K562 (cell line): ENCODE results near the gene CACNA1E. TPM values are rescaled to one million over a fixed set of nuclear protein-coding genes. Genes with fewer than 3 reads are reported as not detected.

Experiments used
- ATAC-seq: fragments of 200-7000 bp; cut with Tn5 transposase; 3 replicates; pipeline ENCODE4 v1.9.1; 2020; ENCODE audit warnings: moderate library complexity
- BruUV-seq: library from RNA; stranded (reverse); fragments of 400-500 nt; replicated peaks from 2 replicates; lab custom pipeline; 2021; lab: Mats Ljungman, UMichigan
- CTCF ChIA-PET: fragments of 300-600 bp; formaldehyde crosslinking; extraction: SDS; loops from one replicate; lab custom pipeline; 2021; ENCODE audit warnings: low intra/inter-chr PET ratio; lab: Yijun Ruan, JAX
- POLR2A ChIA-PET: fragments of 300-600, 350-650 bp; sonication (Branson Sonifier 250); formaldehyde crosslinking; extraction: SDS; loops from one replicate; lab custom pipeline; 2021; ENCODE audit warnings: antibody characterized with exemption, inconsistent platforms; lab: Yijun Ruan, JAX
- DNase-seq, 4 experiments: peaks; one replicate each; pipeline versions ENCODE4 v3.0.0 to v3.0.0-alpha.2; 2011 to 2018; ENCODE audit warnings: low spot score in 3 of 4, mixed read lengths in 3 of 4; ENCODE audit errors: extremely low read depth in 1 of 4
- FAIRE-seq: peaks from 2 replicates; lab custom pipeline; 2011; peaks lifted over from hg19 to GRCh38; lab: Jason Lieb, UNC
- H2AFZ ChIP-seq: 2 replicates; pipeline ENCODE4 v1.6.0; 2011; ENCODE audit warnings: low read depth, low read length, control low read depth, inconsistent platforms
- H3K27ac ChIP-seq: fragments of 200-600 bp; 3 replicates; pipeline ENCODE4 v1.8.0; 2011; ENCODE audit warnings: low read depth, mild to moderate bottlenecking, control low read depth, inconsistent platforms, low read length, moderate library complexity, mixed read lengths; ENCODE audit errors: extremely low read depth
- H3K27me3 ChIP-seq, 2 experiments: fragments of 300-600 bp in 1 of 2; 2 replicates in 1 of 2; 3 replicates in 1 of 2; pipeline versions ENCODE4 v1.6.0 to v1.8.0; 2011; ENCODE audit warnings: inconsistent platforms in 2 of 2, low read length in 2 of 2, mild to moderate bottlenecking in 1 of 2, mixed read lengths in 1 of 2, moderate library complexity in 1 of 2; ENCODE audit not compliant: control insufficient read depth in 2 of 2, insufficient read depth in 2 of 2
- H3K36me3 ChIP-seq: fragments of 300-600 bp; 3 replicates; pipeline ENCODE4 v1.8.0; 2011; ENCODE audit warnings: mild to moderate bottlenecking, low read length, inconsistent platforms; ENCODE audit not compliant: control insufficient read depth, insufficient read depth
- H3K4me1 ChIP-seq, 2 experiments: fragments of 200-600 bp in 1 of 2; replicated peaks in 1 of 2; 2 replicates in 1 of 2; 3 replicates in 1 of 2; pipeline versions ENCODE4 v1.5.1 to v1.8.0; 2011; ENCODE audit warnings: inconsistent platforms in 2 of 2, low read length in 2 of 2, mild to moderate bottlenecking in 1 of 2, mixed read lengths in 1 of 2, moderate library complexity in 1 of 2; ENCODE audit not compliant: control insufficient read depth in 2 of 2, insufficient read depth in 2 of 2
- H3K4me2 ChIP-seq: 2 replicates; pipeline ENCODE4 v1.6.1; 2011; ENCODE audit warnings: low read length, control low read depth, inconsistent platforms, mixed read lengths; ENCODE audit not compliant: insufficient read depth
- H3K4me3 ChIP-seq: fragments of 200-600 bp; sonication (generic), shearing (Covaris generic); 2 replicates; pipeline ENCODE4 v1.5.1; 2016; ENCODE audit warnings: control low read depth, inconsistent platforms
- H3K79me2 ChIP-seq: fragments of 200-600 bp; 3 replicates; pipeline ENCODE4 v1.8.0; 2011; ENCODE audit warnings: low read length, inconsistent platforms; ENCODE audit not compliant: control insufficient read depth, insufficient read depth
- H3K9ac ChIP-seq, 2 experiments: 2 replicates each; pipeline versions ENCODE4 v1.6.0 to v1.6.1; 2011; ENCODE audit warnings: low read depth in 2 of 2, low read length in 2 of 2, control low read depth in 1 of 2, inconsistent platforms in 1 of 2, mild to moderate bottlenecking in 1 of 2, mixed read lengths in 1 of 2; ENCODE audit not compliant: insufficient read depth in 1 of 2
- H3K9me1 ChIP-seq: one replicate; pipeline ENCODE4 v1.6.0; 2011; ENCODE audit warnings: inconsistent platforms, mild to moderate bottlenecking, low read length, moderate library complexity; ENCODE audit not compliant: control insufficient read depth, insufficient read depth
- H3K9me3 ChIP-seq: replicated peaks from 2 replicates; pipeline ENCODE4 v1.5.1; 2011; ENCODE audit warnings: low read depth, low read length, inconsistent platforms; ENCODE audit not compliant: control insufficient read depth, insufficient read depth
- H4K20me1 ChIP-seq: replicated peaks from 2 replicates; pipeline ENCODE4 v1.6.1; 2011; ENCODE audit warnings: low read length, inconsistent platforms, mixed read lengths; ENCODE audit not compliant: control insufficient read depth, insufficient read depth
- MCM5 ChIP-seq: fragments of 450-650 bp; IDR thresholded peaks from 2 replicates; pipeline ENCODE4 v1.6.1; 2016; ENCODE audit warnings: low read depth
- RBM22 ChIP-seq: fragments of 200-400 bp; formaldehyde crosslinking; IDR thresholded peaks from 2 replicates; pipeline ENCODE4 v1.6.1; 2018; ENCODE audit warnings: low read length, low read depth; ENCODE audit not compliant: poor library complexity, severe bottlenecking
- RUNX1 ChIP-seq: sonication (generic); IDR thresholded peaks from 2 replicates; pipeline ENCODE4 v1.6.1; 2016; ENCODE audit warnings: antibody characterized with exemption, low read depth
- ZNF121 ChIP-seq: sonication (generic); formaldehyde crosslinking; conservative IDR thresholded peaks from 2 replicates; pipeline ENCODE4 v1.8.0; 2022; ENCODE audit warnings: missing genetic modification reagents
- ZNF347 ChIP-seq: fragments of 450-650 bp; formaldehyde crosslinking; IDR thresholded peaks from 2 replicates; pipeline ENCODE4 v1.4.0; 2020; ENCODE audit warnings: low read depth, mild to moderate bottlenecking, moderate library complexity
- WGBS: fragments of 100-300 bp; shearing (Covaris generic); methylation state at CpG from one replicate; pipeline ENCODE4 v1.1.6; 2016; ENCODE audit warnings: low coverage, mixed read lengths; ENCODE audit not compliant: insufficient coverage; ENCODE audit errors: missing lambda C conversion rate; 5-methylcytosine and 5-hydroxymethylcytosine counted together
- in situ Hi-C: fragments of 300-500 bp; cut with MboI; formaldehyde crosslinking; loops from 4 replicates; pipeline ENCODE4 v1.15.0; 2018; ENCODE audit warnings: inconsistent platforms, mixed read lengths
- intact Hi-C: fragments of 100-400 bp; cut with micrococcal nuclease; formaldehyde crosslinking; loops from 2 replicates; pipeline ENCODE4 v1.14.2; 2022
- polyA plus RNA-seq, 8 experiments: library from polyadenylated mRNA; depleted of rRNA in 4 of 8; stranded (reverse) in 5 of 8; unstranded in 3 of 8; fragments of >200 nt; fragmentation: Nextera tagmentation in 2 of 8; fragmentation: Illumina TruSeq in 1 of 8; extraction: Ambion mirVana in 2 of 8; extraction: Trizol in 1 of 8; gene quantifications; 2 replicates each; pipeline versions ENCODE4 v1.2.1 to v1.2.3, GENCODE V29; 2011 to 2014; ENCODE audit warnings: inconsistent platforms in 1 of 8, missing spikeins in 1 of 8
- total RNA-seq, 7 experiments: library from RNA; depleted of rRNA in 6 of 7; stranded (reverse); fragments of >200 nt in 6 of 7; fragmentation: Illumina TruSeq in 2 of 7; extraction: Trizol in 2 of 7; gene quantifications; 2 replicates each; pipeline versions ENCODE4 v1.2.1 to v1.2.3, GENCODE V29; 2011 to 2021; ENCODE audit warnings: low replicate concordance in 1 of 7
- TF ChIP-seq, protein P1 (sequence below), 2 experiments: fragments of 200-800 bp in 1 of 2; sonication (Bioruptor generic) in 1 of 2; sonication (generic) in 1 of 2; formaldehyde crosslinking in 1 of 2; IDR thresholded peaks in 1 of 2; conservative IDR thresholded peaks in 1 of 2; 2 replicates each; pipeline versions ENCODE4 v1.5.0 to v1.6.1; 2016 to 2020; ENCODE audit warnings: missing compliant biosample characterization in 1 of 2, missing genetic modification characterization in 1 of 2, missing genetic modification reagents in 1 of 2

The CACNA1E gene
- total and polyA plus RNA-seq, 9 of the 15 experiments (the other 6 are each of a cell fraction or from before 2014, with no cell fraction given): under 0.01 to 0.04 TPM; not detected in 7

- POLR2A ChIA-PET: interaction anchor here (0.8 kb wide), 1 partner anchor 220 kb away, joined by 3 read pairs; no protein-coding TSS in a partner anchor
- ATAC-seq: no peak
- H2AFZ ChIP-seq: no peak overlapping the region
- no peaks in the 10 kb centered on the region for H4K20me1 ChIP-seq
- no peaks in the 10 kb centered on the region for H3K79me2 ChIP-seq
- H3K27me3 ChIP-seq: no peaks in the 10 kb centered on the region
- no TSS peak for BruUV-seq
- H3K36me3 ChIP-seq: no peaks in the 10 kb centered on the region
- no peak for FAIRE-seq
- H3K4me1 ChIP-seq: no peaks in the 10 kb centered on the region
- CTCF ChIA-PET: no interaction called here
- no peaks in the 10 kb centered on the region for H3K9me3 ChIP-seq
- H3K4me3 ChIP-seq: no peak overlapping the region
- H3K9ac ChIP-seq: no peak overlapping the region
- H3K27ac ChIP-seq: no peak overlapping the region
- no peak overlapping the region for H3K4me2 ChIP-seq
- DNase-seq: no peak
- in situ Hi-C loops (no loop called here), intact Hi-C loops (no loop called here)
- TF ChIP-seq MCM5: no peak
- no peak for TF ChIP-seq RBM22
- TF ChIP-seq, protein P1, sequence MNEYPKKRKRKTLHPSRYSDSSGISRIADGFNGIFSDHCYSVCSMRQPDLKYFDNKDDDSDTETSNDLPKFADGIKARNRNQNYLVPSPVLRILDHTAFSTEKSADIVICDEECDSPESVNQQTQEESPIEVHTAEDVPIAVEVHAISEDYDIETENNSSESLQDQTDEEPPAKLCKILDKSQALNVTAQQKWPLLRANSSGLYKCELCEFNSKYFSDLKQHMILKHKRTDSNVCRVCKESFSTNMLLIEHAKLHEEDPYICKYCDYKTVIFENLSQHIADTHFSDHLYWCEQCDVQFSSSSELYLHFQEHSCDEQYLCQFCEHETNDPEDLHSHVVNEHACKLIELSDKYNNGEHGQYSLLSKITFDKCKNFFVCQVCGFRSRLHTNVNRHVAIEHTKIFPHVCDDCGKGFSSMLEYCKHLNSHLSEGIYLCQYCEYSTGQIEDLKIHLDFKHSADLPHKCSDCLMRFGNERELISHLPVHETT (CRISPR knock-in tag; conservative IDR thresholded peaks at IDR 0.05 in 1 of 2, IDR thresholded peaks at IDR 0.05 in 1 of 2): no peak
- TF ChIP-seq ZNF121 (CRISPR knock-in tag): no peak
- TF ChIP-seq ZNF347: no peak
- no peak for TF ChIP-seq RUNX1
- WGBS: 5% methylated on average over 4 of the region's 4 CpGs
- H3K9me1 ChIP-seq: no peaks in the 10 kb centered on the region
These were observed 75.1 kb downstream of the CACNA1E start for GRCh38 chr1:181558416-181558815.
